ENCODE results near the gene LYG2.
"Not testable (repeated sequence)": the region's sequence is repeated elsewhere in the genome, so short reads cannot be mapped to it uniquely, and the experiment has no call there.

Gene LYG2

DNA sequence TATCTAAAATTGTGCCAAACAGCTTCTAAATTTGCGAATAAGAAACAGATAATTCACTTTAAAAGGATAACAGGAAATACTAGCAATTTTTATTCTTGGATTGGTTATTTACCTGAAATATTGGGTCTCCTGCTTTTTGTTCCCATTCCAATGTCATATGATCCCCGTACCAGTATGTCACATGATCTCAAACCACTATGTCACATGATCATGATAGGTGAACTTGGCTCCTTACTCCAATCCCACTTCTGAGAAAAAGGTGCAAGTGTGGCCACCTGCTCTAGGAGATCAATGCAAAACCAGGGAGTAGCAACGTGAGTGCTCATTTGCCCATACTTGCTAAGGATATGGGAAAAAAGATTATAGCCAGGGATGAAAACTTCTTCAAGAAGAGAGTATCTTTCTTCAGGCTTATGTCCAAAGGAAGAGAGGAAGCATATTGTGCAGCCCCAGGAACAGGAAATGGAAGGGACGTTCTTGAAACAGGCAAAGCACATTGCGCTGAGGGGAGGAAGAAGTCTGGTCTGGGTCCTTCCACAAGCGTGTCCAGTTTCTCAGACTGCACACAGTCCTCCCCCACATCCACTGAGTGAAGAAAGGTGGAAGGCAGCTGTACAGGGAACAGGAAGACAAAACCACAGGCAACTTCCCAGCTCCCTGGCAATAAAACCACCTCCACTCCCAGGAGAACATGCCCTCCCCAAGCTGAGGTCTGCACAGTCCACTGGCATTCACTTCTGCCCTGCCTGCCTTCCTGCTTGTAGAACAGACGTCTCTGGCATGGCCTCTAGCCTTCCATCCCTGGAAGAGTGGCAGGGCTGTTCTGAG is at the start of gene LYG2:
TSS of gene LYG2 (minus strand) at position 176 of the 828 bp plus-strand sequence. CDS start 1,406 bp downstream, outside the sequence.
- no peak for DNase-seq

GRCh38 chr2:99301097-99301496 is 45.6 kb upstream of the LYG2 start, which contains the start of gene LYG1:
LYG1 (minus strand) TSS chr2:99301197; CDS start chr2:99295670, 5,527 bp downstream.
- not testable (repeated sequence) for DNase-seq

GRCh38 chr2:99299580-99299979 is 44.1 kb upstream of the LYG2 start:
- no peak for DNase-seq

- DNase-seq, result no peak
These were observed 42.5 kb upstream of the LYG2 start for GRCh38 chr2:99297994-99298393.

- no peak for DNase-seq
These were observed 30.1 kb upstream of the LYG2 start for GRCh38 chr2:99285526-99285925.

GRCh38 chr2:99279969-99280695 is 24.7 kb upstream of the LYG2 start:
- DNase-seq, result no peak

DNA sequence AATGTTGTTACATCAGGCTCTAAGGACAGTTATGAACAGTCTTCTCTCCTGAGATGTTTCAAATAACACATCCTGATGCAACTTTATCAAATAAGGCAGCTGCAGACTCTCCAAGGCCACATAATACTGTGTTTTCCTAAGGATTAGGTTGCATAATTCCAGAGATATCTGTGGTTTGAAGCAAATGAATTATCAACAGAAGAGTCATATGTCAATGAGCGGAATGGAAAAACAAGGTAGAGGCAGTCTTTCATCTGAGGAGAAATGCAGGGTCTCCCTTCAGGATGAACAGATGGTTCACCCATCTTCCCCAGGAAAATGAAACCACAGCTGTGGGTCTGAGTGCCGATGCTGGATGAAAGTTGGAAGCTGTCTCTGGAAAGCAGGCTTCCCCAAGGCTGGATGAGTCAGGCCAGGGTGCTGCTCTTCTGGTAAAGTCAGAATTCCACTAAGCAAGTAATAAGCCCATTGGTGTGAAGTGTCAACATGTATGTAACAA is 23.4 kb upstream of the LYG2 start:
- DNase-seq, result peak in 1 of 2 experiments; percentile 46

DNA sequence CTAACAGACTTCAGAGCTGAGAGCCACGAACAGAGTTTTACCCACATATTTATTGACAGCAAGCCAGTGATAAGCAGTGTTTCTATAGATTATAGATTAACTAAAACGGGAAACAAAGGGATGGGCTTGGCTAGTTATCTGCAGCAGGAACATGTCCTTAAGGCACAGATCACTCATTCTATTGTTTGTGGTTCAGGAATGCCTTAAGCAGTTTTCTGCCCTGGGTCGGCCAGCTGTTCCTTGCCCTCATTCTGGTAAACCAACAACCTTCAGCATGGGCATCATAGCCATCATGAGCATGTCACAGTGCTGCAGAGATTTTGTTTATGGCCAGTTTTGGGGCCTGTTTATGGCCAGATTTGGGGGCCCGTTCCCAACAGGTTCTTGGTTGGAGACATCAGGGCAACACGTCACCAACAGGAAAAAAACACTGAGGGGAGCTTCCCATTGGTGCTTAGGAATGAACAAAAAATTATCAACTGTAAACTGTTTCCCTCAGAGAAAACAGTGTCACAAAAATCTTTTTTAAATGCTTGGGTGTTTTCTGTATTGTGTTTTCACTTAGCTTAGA is 22.8 kb upstream of the LYG2 start:
- DNase-seq, result not testable (repeated sequence)

GRCh38 chr2:99275882-99276281 is 20.4 kb upstream of the LYG2 start:
- no peak for DNase-seq

DNA sequence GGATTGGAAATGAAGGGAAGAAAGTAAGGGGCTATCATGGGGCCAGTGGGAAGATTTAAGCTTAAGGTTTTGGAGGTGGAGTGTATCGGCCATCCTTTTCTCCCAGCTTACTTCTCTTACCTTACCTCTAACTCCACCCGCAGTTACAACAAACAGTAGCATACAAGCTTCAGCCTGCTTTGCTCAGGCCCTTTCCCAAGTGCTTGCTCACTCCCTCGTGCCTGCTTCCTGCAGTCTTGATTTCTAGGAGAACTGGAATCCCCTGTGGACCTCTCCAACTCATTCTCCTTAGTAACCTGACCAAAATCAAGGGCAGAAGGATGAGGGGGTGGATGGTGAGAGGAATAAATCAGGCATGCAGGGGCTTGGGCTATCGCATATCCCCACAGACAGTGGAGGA is 5.8 kb upstream of the LYG2 start:
- DNase-seq, result no peak

- no peak for DNase-seq
These were observed 4.7 kb upstream of the LYG2 start for GRCh38 chr2:99260184-99260583.

DNA sequence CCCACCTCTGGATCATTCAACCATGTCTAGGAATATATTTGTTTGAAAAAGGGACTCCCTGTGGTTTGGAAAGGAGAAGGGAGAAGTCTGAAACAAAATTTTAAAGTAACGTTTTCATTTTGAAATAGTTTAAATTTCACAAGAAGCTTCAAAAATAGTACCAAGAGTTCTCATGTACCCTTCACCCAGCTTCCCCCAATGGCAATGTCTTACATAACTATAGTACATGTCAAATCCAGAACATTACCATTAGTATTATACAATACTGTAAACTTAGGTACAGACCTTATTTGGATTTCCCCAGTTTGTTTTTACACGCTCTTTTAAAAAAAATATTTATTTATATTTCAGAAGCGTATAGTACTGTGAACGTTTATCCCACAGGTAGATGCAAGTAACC is 4.0 kb upstream of the LYG2 start:
- no peak for DNase-seq

- no peak for DNase-seq
These were observed 1.2 kb upstream of the LYG2 start for GRCh38 chr2:99256677-99257076.

GRCh38 chr2:99249951-99250350 is 5.5 kb downstream of the LYG2 start:
- no peak for DNase-seq

DNA sequence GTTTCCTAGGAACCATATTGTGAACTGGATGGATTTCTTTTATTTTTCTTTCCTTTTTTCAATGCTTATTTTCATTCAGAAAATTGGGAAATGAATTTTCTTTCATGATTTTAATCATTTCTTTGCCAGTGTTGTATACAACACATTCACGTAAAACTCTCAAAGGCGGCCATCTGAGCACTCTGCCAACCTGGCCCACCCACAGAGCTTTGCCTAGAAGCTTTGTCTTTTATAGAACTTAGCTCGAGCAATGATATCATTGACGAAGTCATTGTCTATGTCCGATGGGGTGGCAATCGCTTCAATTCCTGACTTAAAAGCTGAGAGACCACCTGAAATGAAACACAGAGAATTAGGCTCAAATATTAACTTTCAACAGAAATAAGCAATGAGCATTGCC is 13.3 kb downstream of the LYG2 start:
- no peak for DNase-seq

GRCh38 chr2:99240431-99240830 is 15.0 kb downstream of the LYG2 start:
- DNase-seq, result no peak

- no peak for DNase-seq
These were observed 16.9 kb downstream of the LYG2 start for GRCh38 chr2:99238599-99238998.

DNA sequence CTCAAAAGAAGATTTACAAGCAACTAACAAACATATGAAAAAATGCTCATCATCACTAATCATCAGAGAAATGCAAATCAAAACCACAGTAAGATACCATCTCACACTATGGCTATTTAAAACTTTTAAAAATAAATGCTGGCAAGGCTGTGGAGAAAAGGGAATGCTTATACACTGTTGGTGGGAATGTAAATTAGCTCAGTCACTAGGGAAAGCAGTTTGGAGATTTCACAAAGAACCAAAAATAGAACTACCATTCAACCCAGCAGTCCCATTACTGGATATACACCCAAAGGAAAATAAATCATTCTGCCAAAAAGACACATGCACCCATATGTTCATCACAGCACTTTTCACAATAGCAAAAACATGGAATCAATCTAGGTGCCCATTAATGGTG is 22.3 kb downstream of the LYG2 start:
- not testable (repeated sequence) for DNase-seq

DNA sequence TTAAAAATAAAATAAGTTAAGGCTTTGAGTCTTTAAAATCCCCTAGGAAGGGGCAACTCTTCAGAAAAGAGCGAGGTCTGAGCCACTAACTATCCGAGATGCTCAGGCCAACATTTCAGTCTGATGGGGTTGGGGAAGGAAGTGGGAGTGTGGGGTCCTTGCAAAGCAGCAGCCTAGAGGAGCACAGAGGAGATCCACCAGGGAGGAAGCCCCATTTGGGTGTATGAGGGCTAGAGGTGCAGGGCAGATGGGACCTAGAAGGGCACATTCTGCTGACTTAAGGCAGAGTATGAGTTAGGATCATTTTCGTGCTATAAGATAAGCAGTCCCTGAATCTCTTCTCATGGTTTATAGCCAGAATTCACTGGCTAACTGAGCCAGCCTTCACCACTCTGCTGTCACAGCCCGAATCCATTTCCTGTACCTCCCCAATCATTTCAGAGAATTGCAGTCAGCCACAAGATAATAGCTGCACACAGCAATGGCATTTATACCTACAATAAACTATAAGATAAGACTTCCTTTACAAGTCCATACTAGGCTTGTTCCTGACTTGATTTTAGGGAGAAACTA is 37.5 kb downstream of the LYG2 start:
- DNase-seq, result no peak

- DNase-seq, result no peak
These were observed 39.4 kb downstream of the LYG2 start for GRCh38 chr2:99216096-99216495.

DNA sequence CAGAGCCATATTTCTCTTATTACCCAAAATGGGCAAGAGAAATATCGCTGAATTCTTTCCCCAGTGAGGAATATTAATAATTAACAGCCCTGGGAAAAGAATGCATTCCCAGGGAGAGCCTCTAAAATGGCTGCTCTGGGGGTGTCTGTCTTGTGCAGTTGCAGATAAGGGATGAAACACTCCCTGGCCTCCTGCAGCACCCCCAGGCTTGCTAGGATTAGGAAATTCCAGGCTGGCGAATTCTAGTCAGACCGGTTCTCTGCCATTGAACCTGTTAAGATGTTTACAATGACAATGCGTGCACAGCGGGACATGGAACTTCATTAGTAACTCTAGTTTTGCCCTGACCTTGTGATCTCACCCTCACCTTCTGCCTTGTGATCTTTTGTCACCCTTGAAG is 50.0 kb downstream of the LYG2 start:
- DNase-seq, result no peak

GRCh38 chr2:99201959-99202678 is 53.3 kb downstream of the LYG2 start:
- no peak for DNase-seq

Data from NCI-H524 (cell line).